Adrenal gland (tissue), 12 donors: Measurements from ENCODE around the gene CNST. TPM values are rescaled to one million over a fixed set of nuclear protein-coding genes. Genes with fewer than 3 reads are reported as not detected.

Experiments
- polyA plus RNA-seq, 3 donors: library from polyadenylated mRNA; stranded (reverse); fragments of 200-250 nt in 2 of 3; fragments of 350-450 nt in 1 of 3; fragmentation: Illumina TruSeq in 1 of 3; extraction: RNeasy Lipid Tissue Mini Kit (QIAGEN cat#74804) in 1 of 3; gene quantifications; one replicate each; pipeline ENCODE4 v1.2.3, GENCODE V29; 2013 to 2014
- small RNA-seq, 2 donors: library from RNA; depleted of rRNA; stranded (forward); fragments of <200 nt; gene quantifications; one replicate each; pipeline ENCODE3, GENCODE V24; 2016
- total RNA-seq, 9 donors: library from RNA; depleted of rRNA in 4 of 9; stranded (reverse); fragments of >200 nt in 4 of 9; fragments of 120-200 nt in 1 of 9; fragmentation: NEBNext Ultra II Directional in 1 of 9; extraction: Animal tissue kit (Norgen Biotek cat#: 25700) in 1 of 9; gene quantifications; one replicate each; pipeline versions ENCODE4 v1.1.0 to v1.2.4, GENCODE V29; 2013 to 2023
- donor health status: healthy with polysubstance abuse.
- donor health status: Bipolar disorder and iron deficiency.
- donor health status: DM: yes; HTN: yes; CAD: no.
- donor health status: DM: no; HTN: no; CAD: no.
- donor health status: DM: no; HTN: no; CAD: no.
- donor health status: DM: yes; HTN: yes; CAD: no.

The CNST gene
- total and polyA plus RNA-seq, 12 donors = 11.4 to 85.6 (median 47.3) TPM

Small RNAs within 50 kb of the gene (small RNA-seq; reads per million reads assigned to genes)
- gene AL356583.2 = 0 reads per million in 2 donors
- 0 reads per million in 2 donors for gene AL591623.2

Other genes with a start within 250 kb of the CNST start
- gene SMYD3, start 59.2 kb upstream of the CNST start, total RNA-seq = 10 to 100 TPM; 13.5 to 78.2 (median 27.9) TPM
- 10 to 100 TPM; 16.8 to 29.9 (median 25.6) TPM for gene SMYD3, start 59.2 kb upstream of the CNST start, polyA plus RNA-seq
- 10 to 100 TPM; 15.1 to 32.5 (median 27.5) TPM for gene TFB2M, start 195 bp upstream of the CNST start, total RNA-seq
- gene TFB2M, start 195 bp upstream of the CNST start, polyA plus RNA-seq = 10 to 100 TPM in 1 of 3 donors, 1 to 10 TPM in 2; 6.0 to 44.8 (median 7.2) TPM
- gene SCCPDH, start 158.0 kb downstream of the CNST start, total RNA-seq = 100 to 1,000 TPM in 2 of 9 donors, 10 to 100 TPM in 7; 34.2 to 180 (median 63.3) TPM
- gene SCCPDH, start 158.0 kb downstream of the CNST start, polyA plus RNA-seq = 100 to 1,000 TPM in 1 of 3 donors, 10 to 100 TPM in 2; 12.0 to 116 (median 27.6) TPM